ENCODE data around the gene SULF2. TPM values are rescaled to one million over a fixed set of nuclear protein-coding genes. Genes with fewer than 3 reads are reported as not detected.

Gene SULF2
- total and polyA plus RNA-seq, 9 of the 15 experiments (the other 6 are each of a cell fraction or from before 2014, with no cell fraction given), result 0.33 TPM; not detected in 8

DNA sequence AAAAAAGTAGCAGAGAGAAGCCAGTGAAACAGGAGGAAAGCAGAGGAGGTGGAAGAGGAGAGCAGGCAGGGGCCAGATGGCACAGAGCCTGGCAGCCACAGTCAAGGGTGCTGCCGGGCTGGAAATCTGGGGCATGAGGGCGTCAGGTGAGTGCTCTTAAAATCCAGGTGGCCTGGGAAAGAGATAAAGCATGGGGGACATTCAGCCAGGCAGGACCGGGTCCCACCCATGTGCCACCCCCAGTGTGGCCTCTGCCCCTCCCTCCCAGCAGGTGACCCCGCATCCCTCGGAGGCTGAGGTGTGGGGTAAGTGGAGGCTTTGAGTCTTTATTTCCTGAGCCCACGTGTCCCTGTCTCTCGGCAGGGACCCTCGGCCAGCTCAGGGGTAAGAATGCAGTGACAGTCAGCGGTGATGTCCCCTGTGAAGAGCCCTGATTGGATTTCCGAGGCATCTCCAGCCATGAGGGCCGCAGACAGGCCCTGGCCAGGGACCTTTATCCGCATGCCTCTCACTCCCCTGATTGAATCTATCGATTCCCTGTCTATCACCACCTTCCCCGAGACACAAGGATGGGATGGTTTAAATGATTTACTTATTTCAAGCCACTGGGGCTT is 33.8 kb upstream of the SULF2 start:
- CTCF ChIA-PET (ENCODE audit: low intra/inter-chr PET ratio), result no interaction called here
- Histone ChIP-seq H3K27me3 (ENCODE audit: control insufficient read depth in 2 of 2, insufficient read depth in 2 of 2, low read length in 2 of 2) (peaks cover 0 to 5% of the 10 kb centered on the region in 2 experiments; a peak in 2 of 5 replicates), H3K27ac (ENCODE audit: extremely low read depth, low read depth, low read length) (no peak overlapping the region), H4K20me1 (replicated peaks; ENCODE audit: control insufficient read depth, insufficient read depth, low read length) (no peaks in the 10 kb centered on the region), H3K4me3 (no peak overlapping the region), H3K9me1 (ENCODE audit: control insufficient read depth, insufficient read depth, low read length) (no peaks in the 10 kb centered on the region), H3K9me3 (replicated peaks; ENCODE audit: control insufficient read depth, insufficient read depth, low read depth, low read length) (no peaks in the 10 kb centered on the region), H3K9ac (ENCODE audit: insufficient read depth in 1 of 2, low read depth in 2 of 2, low read length in 2 of 2) (no peak overlapping the region), H2AFZ (ENCODE audit: low read depth, low read length) (no peak overlapping the region), H3K36me3 (ENCODE audit: control insufficient read depth, insufficient read depth, low read length) (no peaks in the 10 kb centered on the region), H3K4me1 (replicated peaks in 1 of 2; ENCODE audit: control insufficient read depth in 2 of 2, insufficient read depth in 2 of 2, low read length in 2 of 2) (no peaks in the 10 kb centered on the region), H3K4me2 (ENCODE audit: insufficient read depth, low read length) (no peak overlapping the region), H3K79me2 (ENCODE audit: control insufficient read depth, insufficient read depth, low read length) (no peaks in the 10 kb centered on the region)
- no peak for ATAC-seq
- POLR2A ChIA-PET, result no interaction called here
- FAIRE-seq, result no peak
- no TSS peak for BruUV-seq (replicated peaks)
- in situ Hi-C loops (cut with MboI), result loop anchor here (5.0 kb wide), 1 partner anchor 73 kb away; no protein-coding TSS in a partner anchor
- no peak for DNase-seq (ENCODE audit: extremely low read depth in 1 of 4, low spot score in 3 of 4)
- intact Hi-C loops (cut with micrococcal nuclease), result no loop called here
- 1% methylated on average over 14 of the region's 14 CpGs for WGBS (ENCODE audit: insufficient coverage, low coverage, missing lambda C conversion rate)
- TF ChIP-seq, protein P1, sequence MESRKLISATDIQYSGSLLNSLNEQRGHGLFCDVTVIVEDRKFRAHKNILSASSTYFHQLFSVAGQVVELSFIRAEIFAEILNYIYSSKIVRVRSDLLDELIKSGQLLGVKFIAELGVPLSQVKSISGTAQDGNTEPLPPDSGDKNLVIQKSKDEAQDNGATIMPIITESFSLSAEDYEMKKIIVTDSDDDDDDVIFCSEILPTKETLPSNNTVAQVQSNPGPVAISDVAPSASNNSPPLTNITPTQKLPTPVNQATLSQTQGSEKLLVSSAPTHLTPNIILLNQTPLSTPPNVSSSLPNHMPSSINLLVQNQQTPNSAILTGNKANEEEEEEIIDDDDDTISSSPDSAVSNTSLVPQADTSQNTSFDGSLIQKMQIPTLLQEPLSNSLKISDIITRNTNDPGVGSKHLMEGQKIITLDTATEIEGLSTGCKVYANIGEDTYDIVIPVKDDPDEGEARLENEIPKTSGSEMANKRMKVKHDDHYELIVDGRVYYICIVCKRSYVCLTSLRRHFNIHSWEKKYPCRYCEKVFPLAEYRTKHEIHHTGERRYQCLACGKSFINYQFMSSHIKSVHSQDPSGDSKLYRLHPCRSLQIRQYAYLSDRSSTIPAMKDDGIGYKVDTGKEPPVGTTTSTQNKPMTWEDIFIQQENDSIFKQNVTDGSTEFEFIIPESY (CRISPR knock-in tag; IDR thresholded peaks at IDR 0.05), result no peak
- TF ChIP-seq PTBP1 (IDR thresholded peaks at IDR 0.05; ENCODE audit: low read depth, low read length), result no peak
- TF ChIP-seq CHD4 (IDR thresholded peaks at IDR 0.05; ENCODE audit: insufficient read depth, insufficient replicate concordance, low read depth, low read length, poor library complexity, severe bottlenecking), result no peak
- no peak for TF ChIP-seq ARID3B (CRISPR knock-in tag; IDR thresholded peaks at IDR 0.05; ENCODE audit: borderline replicate concordance)
- no peak for TF ChIP-seq ZNF197 (CRISPR knock-in tag; IDR thresholded peaks at IDR 0.05; ENCODE audit: low read depth)
- TF ChIP-seq, protein P2, sequence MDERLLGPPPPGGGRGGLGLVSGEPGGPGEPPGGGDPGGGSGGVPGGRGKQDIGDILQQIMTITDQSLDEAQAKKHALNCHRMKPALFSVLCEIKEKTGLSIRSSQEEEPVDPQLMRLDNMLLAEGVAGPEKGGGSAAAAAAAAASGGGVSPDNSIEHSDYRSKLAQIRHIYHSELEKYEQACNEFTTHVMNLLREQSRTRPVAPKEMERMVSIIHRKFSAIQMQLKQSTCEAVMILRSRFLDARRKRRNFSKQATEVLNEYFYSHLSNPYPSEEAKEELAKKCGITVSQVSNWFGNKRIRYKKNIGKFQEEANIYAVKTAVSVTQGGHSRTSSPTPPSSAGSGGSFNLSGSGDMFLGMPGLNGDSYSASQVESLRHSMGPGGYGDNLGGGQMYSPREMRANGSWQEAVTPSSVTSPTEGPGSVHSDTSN (CRISPR knock-in tag; IDR thresholded peaks at IDR 0.05; ENCODE audit: low read depth), result no peak
- TF ChIP-seq, protein P2 (tag; conservative IDR thresholded peaks at IDR 0.05; ENCODE audit: low read depth), result no peak
- TF ChIP-seq PHTF2 (CRISPR knock-in tag; IDR thresholded peaks at IDR 0.05), result no peak
- TF ChIP-seq, protein P3, sequence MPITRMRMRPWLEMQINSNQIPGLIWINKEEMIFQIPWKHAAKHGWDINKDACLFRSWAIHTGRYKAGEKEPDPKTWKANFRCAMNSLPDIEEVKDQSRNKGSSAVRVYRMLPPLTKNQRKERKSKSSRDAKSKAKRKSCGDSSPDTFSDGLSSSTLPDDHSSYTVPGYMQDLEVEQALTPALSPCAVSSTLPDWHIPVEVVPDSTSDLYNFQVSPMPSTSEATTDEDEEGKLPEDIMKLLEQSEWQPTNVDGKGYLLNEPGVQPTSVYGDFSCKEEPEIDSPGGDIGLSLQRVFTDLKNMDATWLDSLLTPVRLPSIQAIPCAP (CRISPR knock-in tag; IDR thresholded peaks at IDR 0.05; ENCODE audit: borderline replicate concordance), result no peak
- no peak for TF ChIP-seq ARID1B (IDR thresholded peaks at IDR 0.05)
- no peak for TF ChIP-seq ZBTB26 (CRISPR knock-in tag; IDR thresholded peaks at IDR 0.05)
- no peak for TF ChIP-seq LCOR (CRISPR knock-in tag; IDR thresholded peaks at IDR 0.05)
- TF ChIP-seq DMBX1 (CRISPR knock-in tag; IDR thresholded peaks at IDR 0.05; ENCODE audit: borderline replicate concordance), result no peak
